ENCODE data around the gene SYNDIG1. TPM values are rescaled to one million over a fixed set of nuclear protein-coding genes. Genes with fewer than 3 reads are reported as not detected.

Gene SYNDIG1
- total and polyA plus RNA-seq, 2 of the 4 experiments (the other 2 are of a cell fraction): not detected

- no peak overlapping the region for H4K8ac ChIP-seq (ENCODE audit: low read depth in 2 of 2, low read length in 2 of 2)
- no peaks in the 10 kb centered on the region for H3K9me1 ChIP-seq (ENCODE audit: insufficient read depth, low read length)
- no CpG with 5 or more reads among the region's 11 CpGs for WGBS, 2 experiments (ENCODE audit: extremely low coverage in 2 of 2, insufficient read length in 1 of 2)
- H2BK120ac ChIP-seq (ENCODE audit: low read depth, low read length): no peak overlapping the region
- no peak overlapping the region for H2AFZ ChIP-seq (replicated peaks; ENCODE audit: low read length, poor library complexity)
- no peak overlapping the region for H2BK5ac ChIP-seq (ENCODE audit: low read depth, low read length, poor library complexity, severe bottlenecking)
- in situ Hi-C loops (cut with MboI; ENCODE audit: low sequenced_read_pairs) (no loop called here), intact Hi-C loops (cut with micrococcal nuclease) (no loop called here), dilution Hi-C loops (cut with HindIII; ENCODE audit: low sequenced_read_pairs, unreplicated experiment) (no loop called here)
- no peaks in the 10 kb centered on the region for H3K27me3 ChIP-seq (ENCODE audit: control insufficient read depth, insufficient read depth, low read length)
- no peak overlapping the region for H3K27ac ChIP-seq (ENCODE audit: insufficient read depth, low read length)
- H3K4me3 ChIP-seq (ENCODE audit: insufficient read depth, low read depth, low read length): no peak overlapping the region
- H3K18ac ChIP-seq (ENCODE audit: low read depth, low read length): no peak overlapping the region
- no peak overlapping the region for H2AK9ac ChIP-seq (replicated peaks; ENCODE audit: low read depth, low read length, poor library complexity)
- no peaks in the 10 kb centered on the region for H3K36me3 ChIP-seq (ENCODE audit: control insufficient read depth, insufficient read depth, low read length)
- H4K5ac ChIP-seq (ENCODE audit: low read depth, low read length): no peak overlapping the region
- POLR2A ChIA-PET (ENCODE audit: unreplicated experiment): no interaction called here
- no peak overlapping the region for H3K23ac ChIP-seq (ENCODE audit: low read depth, low read length)
- H3K79me1 ChIP-seq (ENCODE audit: low read depth in 1 of 2, low read length in 2 of 2): no peaks in the 10 kb centered on the region
- no peak overlapping the region for H3K9ac ChIP-seq (ENCODE audit: low read depth, low read length)
- H3K9me3 ChIP-seq (ENCODE audit: control insufficient read depth, insufficient read depth, low read length): no peaks in the 10 kb centered on the region
- H3K14ac ChIP-seq (replicated peaks; ENCODE audit: low read depth, low read length): no peak overlapping the region
- H4K20me1 ChIP-seq (ENCODE audit: insufficient read depth, low read length): no peaks in the 10 kb centered on the region
- DNase-seq (no peak), ATAC-seq (ENCODE audit: low read depth) (no peak)
- no TSS peak for BruUV-seq (replicated peaks)
- CTCF ChIA-PET: interaction anchor here (0.6 kb wide), 1 partner anchor 278 kb away, joined by 3 read pairs; no protein-coding TSS in a partner anchor
- H3K4me1 ChIP-seq (ENCODE audit: control insufficient read depth, insufficient read depth, low read length): no peaks in the 10 kb centered on the region
- H2BK15ac ChIP-seq (ENCODE audit: low read depth, low read length): no peak overlapping the region
- TF ChIP-seq FOS (IDR thresholded peaks at IDR 0.05; ENCODE audit: low read depth, low read length) (no peak), CEBPB (IDR thresholded peaks at IDR 0.05; ENCODE audit: low read depth, low read length) (no peak), ELK1 (IDR thresholded peaks at IDR 0.05; ENCODE audit: borderline replicate concordance, low read depth, low read length) (no peak), BHLHE40 (IDR thresholded peaks at IDR 0.05; ENCODE audit: low read depth, low read length) (no peak), MAFK (IDR thresholded peaks at IDR 0.05; ENCODE audit: low read depth, low read length) (no peak), MAZ (IDR thresholded peaks at IDR 0.05; ENCODE audit: borderline replicate concordance, low read depth, low read length) (no peak), RCOR1 (IDR thresholded peaks at IDR 0.05; ENCODE audit: insufficient replicate concordance, low read length) (no peak), MXI1 (IDR thresholded peaks at IDR 0.05; ENCODE audit: borderline replicate concordance, low read depth, low read length) (no peak), NFE2L2 (IDR thresholded peaks at IDR 0.05; ENCODE audit: low read depth, low read length) (no peak), RFX5 (IDR thresholded peaks at IDR 0.05; ENCODE audit: low read depth, low read length) (no peak)
- TF ChIP-seq, protein P1, sequence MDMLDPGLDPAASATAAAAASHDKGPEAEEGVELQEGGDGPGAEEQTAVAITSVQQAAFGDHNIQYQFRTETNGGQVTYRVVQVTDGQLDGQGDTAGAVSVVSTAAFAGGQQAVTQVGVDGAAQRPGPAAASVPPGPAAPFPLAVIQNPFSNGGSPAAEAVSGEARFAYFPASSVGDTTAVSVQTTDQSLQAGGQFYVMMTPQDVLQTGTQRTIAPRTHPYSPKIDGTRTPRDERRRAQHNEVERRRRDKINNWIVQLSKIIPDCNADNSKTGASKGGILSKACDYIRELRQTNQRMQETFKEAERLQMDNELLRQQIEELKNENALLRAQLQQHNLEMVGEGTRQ (IDR thresholded peaks at IDR 0.05; ENCODE audit: low read depth, low read length): no peak
- H2AK5ac ChIP-seq (ENCODE audit: low read depth, low read length): no peak overlapping the region
- no peak overlapping the region for H3K4ac ChIP-seq (ENCODE audit: low read depth, low read length)
- no peak overlapping the region for H3K4me2 ChIP-seq (ENCODE audit: low read depth, low read length)
- H3K56ac ChIP-seq (ENCODE audit: extremely low read depth, insufficient read depth, low read length): no peak overlapping the region
- no peak overlapping the region for H4K91ac ChIP-seq (ENCODE audit: insufficient read depth, low read depth, low read length)
- no peak overlapping the region for H2BK20ac ChIP-seq (ENCODE audit: low read depth, low read length)
These were observed 45.8 kb upstream of the SYNDIG1 start for GRCh38 chr20:24423390-24424313.

All from IMR-90 (cell line).